ENCODE measurements around the gene ZNF407.

Gene ZNF407

GRCh38 chr18:74803117-74803516, 205.4 kb downstream of the ZNF407 start:
- no peak overlapping the region for H3K4me3 Mint-ChIP-seq
- H3K36me3 Mint-ChIP-seq: peaks cover 16% of the 10 kb centered on the region
- H3K27me3 Mint-ChIP-seq: no peaks in the 10 kb centered on the region
- no peak overlapping the region for H3K27ac Mint-ChIP-seq
- peaks cover 9% of the 10 kb centered on the region for H3K4me1 Mint-ChIP-seq (ENCODE audit: low read depth)
- no peaks in the 10 kb centered on the region for H3K9me3 Mint-ChIP-seq (ENCODE audit: low read depth)

- Mint-ChIP-seq H3K27ac (no peak overlapping the region), H3K4me3 (no peak overlapping the region), H3K27me3 (no peaks in the 10 kb centered on the region), H3K36me3 (peaks cover 14% of the 10 kb centered on the region), H3K4me1 (ENCODE audit: low read depth) (peaks cover 5% of the 10 kb centered on the region), H3K9me3 (ENCODE audit: low read depth) (no peaks in the 10 kb centered on the region)
These were observed 206.1 kb downstream of the ZNF407 start for GRCh38 chr18:74803769-74804168.

- no peak overlapping the region for H3K4me3 Mint-ChIP-seq
- H3K27me3 Mint-ChIP-seq: no peaks in the 10 kb centered on the region
- H3K27ac Mint-ChIP-seq: no peak overlapping the region
- H3K4me1 Mint-ChIP-seq (ENCODE audit: low read depth): peaks cover 5% of the 10 kb centered on the region
- peaks cover 14% of the 10 kb centered on the region for H3K36me3 Mint-ChIP-seq
- no peaks in the 10 kb centered on the region for H3K9me3 Mint-ChIP-seq (ENCODE audit: low read depth)
These were observed 207.0 kb downstream of the ZNF407 start for GRCh38 chr18:74804677-74805076.

GRCh38 chr18:74806073-74806472, 208.4 kb downstream of the ZNF407 start:
- Mint-ChIP-seq H3K4me1 (ENCODE audit: low read depth) (peaks cover 5% of the 10 kb centered on the region), H3K27me3 (no peaks in the 10 kb centered on the region), H3K36me3 (peaks cover 14% of the 10 kb centered on the region), H3K27ac (no peak overlapping the region), H3K9me3 (ENCODE audit: low read depth) (no peaks in the 10 kb centered on the region), H3K4me3 (no peak overlapping the region)

GRCh38 chr18:74806700-74807416, 209.2 kb downstream of the ZNF407 start:
- no peaks in the 10 kb centered on the region for H3K9me3 Mint-ChIP-seq (ENCODE audit: low read depth)
- H3K36me3 Mint-ChIP-seq: peaks cover 14% of the 10 kb centered on the region
- peaks cover 5% of the 10 kb centered on the region for H3K4me1 Mint-ChIP-seq (ENCODE audit: low read depth)
- no peak overlapping the region for H3K27ac Mint-ChIP-seq
- H3K27me3 Mint-ChIP-seq: no peaks in the 10 kb centered on the region
- no peak overlapping the region for H3K4me3 Mint-ChIP-seq

- Mint-ChIP-seq H3K36me3 (peaks cover 18% of the 10 kb centered on the region), H3K9me3 (ENCODE audit: low read depth) (no peaks in the 10 kb centered on the region), H3K4me1 (ENCODE audit: low read depth) (peaks cover 5% of the 10 kb centered on the region), H3K4me3 (no peak overlapping the region), H3K27me3 (no peaks in the 10 kb centered on the region), H3K27ac (no peak overlapping the region)
These were observed 219.9 kb downstream of the ZNF407 start for GRCh38 chr18:74817576-74817975.

GRCh38 chr18:74818516-74819175, 221.0 kb downstream of the ZNF407 start:
- no peak overlapping the region for H3K27ac Mint-ChIP-seq
- H3K4me1 Mint-ChIP-seq (ENCODE audit: low read depth): no peaks in the 10 kb centered on the region
- peaks cover 23% of the 10 kb centered on the region for H3K36me3 Mint-ChIP-seq
- no peak overlapping the region for H3K4me3 Mint-ChIP-seq
- no peaks in the 10 kb centered on the region for H3K9me3 Mint-ChIP-seq (ENCODE audit: low read depth)
- no peaks in the 10 kb centered on the region for H3K27me3 Mint-ChIP-seq

GRCh38 chr18:74819433-74820059, 221.9 kb downstream of the ZNF407 start:
- Mint-ChIP-seq H3K4me1 (ENCODE audit: low read depth) (no peaks in the 10 kb centered on the region), H3K4me3 (no peak overlapping the region), H3K9me3 (ENCODE audit: low read depth) (no peaks in the 10 kb centered on the region), H3K27me3 (no peaks in the 10 kb centered on the region), H3K36me3 (peaks cover 25% of the 10 kb centered on the region), H3K27ac (no peak overlapping the region)

- no peaks in the 10 kb centered on the region for H3K27me3 Mint-ChIP-seq
- H3K27ac Mint-ChIP-seq: no peak overlapping the region
These were observed 222.6 kb downstream of the ZNF407 start for GRCh38 chr18:74820160-74820780.

GRCh38 chr18:74825460-74825859, 227.8 kb downstream of the ZNF407 start:
- Mint-ChIP-seq H3K9me3 (ENCODE audit: low read depth) (no peaks in the 10 kb centered on the region), H3K4me3 (no peak overlapping the region), H3K36me3 (peaks cover 20% of the 10 kb centered on the region), H3K27ac (no peak overlapping the region), H3K27me3 (no peaks in the 10 kb centered on the region), H3K4me1 (ENCODE audit: low read depth) (no peaks in the 10 kb centered on the region)

More at GRCh38 chr18:74820160-74820780, 222.6 kb downstream of the ZNF407 start:
- Mint-ChIP-seq H3K36me3 (peaks cover 23% of the 10 kb centered on the region), H3K9me3 (ENCODE audit: low read depth) (no peaks in the 10 kb centered on the region), H3K4me3 (no peak overlapping the region), H3K4me1 (ENCODE audit: low read depth) (no peaks in the 10 kb centered on the region)

- no peaks in the 10 kb centered on the region for H3K27me3 Mint-ChIP-seq
- H3K27ac Mint-ChIP-seq: no peak overlapping the region
- no peaks in the 10 kb centered on the region for H3K9me3 Mint-ChIP-seq (ENCODE audit: low read depth)
- no peaks in the 10 kb centered on the region for H3K4me1 Mint-ChIP-seq (ENCODE audit: low read depth)
- no peak overlapping the region for H3K4me3 Mint-ChIP-seq
- peaks cover 15% of the 10 kb centered on the region for H3K36me3 Mint-ChIP-seq
These were observed 228.9 kb downstream of the ZNF407 start for GRCh38 chr18:74826572-74826971.

GRCh38 chr18:74828200-74828599, 230.5 kb downstream of the ZNF407 start:
- Mint-ChIP-seq H3K4me1 (ENCODE audit: low read depth) (peaks cover 2% of the 10 kb centered on the region), H3K9me3 (ENCODE audit: low read depth) (no peaks in the 10 kb centered on the region), H3K36me3 (peaks cover 13% of the 10 kb centered on the region), H3K27ac (no peak overlapping the region), H3K4me3 (no peak overlapping the region), H3K27me3 (no peaks in the 10 kb centered on the region)

GRCh38 chr18:74831571-74832250, 234.0 kb downstream of the ZNF407 start:
- H3K27me3 Mint-ChIP-seq: no peaks in the 10 kb centered on the region

GRCh38 chr18:74832381-74832780, 234.7 kb downstream of the ZNF407 start:
- H3K4me3 Mint-ChIP-seq: no peak overlapping the region
- no peak overlapping the region for H3K27ac Mint-ChIP-seq
- H3K36me3 Mint-ChIP-seq: peaks cover 20% of the 10 kb centered on the region
- no peaks in the 10 kb centered on the region for H3K9me3 Mint-ChIP-seq (ENCODE audit: low read depth)
- H3K4me1 Mint-ChIP-seq (ENCODE audit: low read depth): peaks cover 11% of the 10 kb centered on the region
- H3K27me3 Mint-ChIP-seq: no peaks in the 10 kb centered on the region

More at GRCh38 chr18:74831571-74832250, 234.0 kb downstream of the ZNF407 start:
- Mint-ChIP-seq H3K27ac (no peak overlapping the region), H3K9me3 (ENCODE audit: low read depth) (no peaks in the 10 kb centered on the region), H3K4me1 (ENCODE audit: low read depth) (peaks cover 7% of the 10 kb centered on the region), H3K36me3 (peaks cover 17% of the 10 kb centered on the region), H3K4me3 (no peak overlapping the region)
